SHP77 treated with DMSO at 0.1 percent for 48 hours (cell line): ENCODE measurements around the gene ALOXE3.
"Not testable (repeated sequence)": the region's sequence is repeated elsewhere in the genome, so short reads cannot be mapped to it uniquely, and the experiment has no call there.

ENCODE experiments used
- DNase-seq: peaks from one replicate; lab custom pipeline; 2025; lab: John Stamatoyannopoulos, UW

The ALOXE3 gene

DNA sequence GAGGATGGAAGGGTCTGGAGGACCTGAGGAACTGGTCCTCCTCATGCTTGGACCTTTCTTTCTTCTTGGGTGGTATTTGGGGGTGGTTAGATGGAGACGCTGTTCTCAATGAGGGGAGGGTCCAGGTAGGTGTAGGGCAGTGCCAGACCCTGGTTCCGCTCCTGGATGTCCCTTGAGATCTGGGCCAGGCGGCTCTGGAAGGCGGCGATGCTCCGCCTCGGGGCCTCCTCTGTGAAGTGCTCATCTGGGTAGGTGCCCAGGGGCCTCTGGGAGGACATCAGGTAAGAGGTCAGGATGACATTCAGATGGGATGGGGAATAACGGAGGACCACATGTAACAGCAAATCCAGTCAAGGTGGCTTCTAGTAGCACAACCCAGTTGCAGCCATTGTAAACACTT, 21.8 kb downstream of the ALOXE3 start:
- no peak for DNase-seq

DNA sequence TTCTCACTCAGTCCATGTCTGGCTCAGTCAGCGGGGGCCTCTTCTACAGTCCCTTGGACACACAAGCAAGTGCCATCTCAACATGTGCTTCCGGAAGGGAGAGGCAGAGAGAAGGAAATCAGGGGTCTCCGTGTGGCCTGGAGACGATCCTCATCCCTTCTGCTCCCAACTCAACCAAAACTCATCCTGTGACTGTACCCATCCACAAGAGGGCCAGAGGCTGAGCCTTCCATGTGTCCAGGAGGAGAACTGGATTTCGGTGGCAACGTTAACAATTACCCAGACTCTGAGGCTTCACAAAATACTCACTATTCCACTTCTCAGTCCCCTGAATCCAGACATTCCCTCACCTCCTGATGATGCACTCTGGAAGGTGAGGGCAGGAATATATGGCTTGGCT, 23.0 kb downstream of the ALOXE3 start:
- no peak for DNase-seq

GRCh38 chr17:8091033-8091687, 27.2 kb downstream of the ALOXE3 start:
- DNase-seq = no peak

- DNase-seq = no peak
Measured at GRCh38 chr17:8089728-8090127, 28.6 kb downstream of the ALOXE3 start.

DNA sequence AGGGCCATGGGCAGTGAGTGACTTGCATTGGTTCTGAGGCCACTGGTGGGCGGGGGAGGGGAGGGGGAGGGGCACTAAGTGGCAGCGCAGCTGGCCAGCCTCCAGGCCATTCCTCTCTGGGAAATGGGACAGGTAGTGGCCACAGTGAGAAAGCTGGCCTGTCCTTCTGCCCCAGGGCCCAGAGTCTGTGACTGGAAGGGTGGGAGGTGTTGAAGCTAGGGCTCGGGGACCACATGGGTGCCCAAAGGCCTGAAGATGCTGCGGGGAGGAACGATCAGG, 30.4 kb downstream of the ALOXE3 start:
- DNase-seq = no peak

DNA sequence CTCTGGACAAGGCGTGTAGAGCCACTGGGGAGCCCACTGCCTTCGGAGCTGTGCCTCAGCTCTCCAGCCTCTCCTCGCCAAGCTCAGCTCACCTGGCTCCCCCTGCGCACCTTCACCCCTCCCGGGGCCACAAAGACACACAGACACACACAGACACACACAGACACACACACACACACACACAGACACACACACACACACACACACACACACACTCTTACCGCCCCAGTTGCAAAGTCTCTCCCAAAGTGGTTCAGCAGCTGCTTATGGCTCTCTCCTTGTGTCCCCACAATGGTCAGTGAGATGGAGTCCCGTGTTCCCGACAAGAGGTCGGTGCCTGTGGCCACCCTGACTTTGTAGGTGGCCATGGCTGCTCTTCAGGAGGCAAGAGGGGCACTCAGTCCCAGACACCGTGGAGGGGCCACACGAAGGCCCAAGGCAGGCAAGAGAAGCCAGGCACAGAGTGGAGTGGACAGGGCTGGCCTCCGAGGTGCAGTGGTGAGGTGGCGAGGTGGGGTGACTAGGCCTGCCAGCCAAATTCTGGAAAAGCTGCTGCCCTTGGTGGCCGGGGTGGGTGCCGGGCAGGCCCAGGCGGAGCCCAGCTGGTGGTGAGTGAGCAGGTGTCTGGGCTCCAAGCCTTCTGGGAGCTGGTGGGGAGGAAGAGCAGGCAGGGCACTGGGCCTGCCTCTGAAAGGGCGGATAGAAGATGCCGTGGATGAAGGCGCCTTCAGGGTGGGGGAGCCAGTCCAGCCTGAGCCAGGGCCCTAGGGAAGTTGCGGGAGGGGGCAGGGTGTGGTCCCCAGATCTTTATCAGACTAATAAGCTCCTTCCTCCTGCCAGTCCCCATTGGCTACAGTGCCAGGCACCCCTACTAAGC, 31.0 kb downstream of the ALOXE3 start, which contains the start of gene ALOX12B:
Gene ALOX12B, minus strand, starts transcription at position 642 of the 877 bp plus-strand sequence. Its CDS starts 274 bp downstream, at position 368.
- DNase-seq = peak; percentile 40

GRCh38 chr17:8084250-8084649, 34.1 kb downstream of the ALOXE3 start:
- DNase-seq = no peak

GRCh38 chr17:8082292-8082691, 36.0 kb downstream of the ALOXE3 start:
- DNase-seq = no peak

- no peak for DNase-seq
Measured at GRCh38 chr17:8081876-8082275, 36.4 kb downstream of the ALOXE3 start.

DNA sequence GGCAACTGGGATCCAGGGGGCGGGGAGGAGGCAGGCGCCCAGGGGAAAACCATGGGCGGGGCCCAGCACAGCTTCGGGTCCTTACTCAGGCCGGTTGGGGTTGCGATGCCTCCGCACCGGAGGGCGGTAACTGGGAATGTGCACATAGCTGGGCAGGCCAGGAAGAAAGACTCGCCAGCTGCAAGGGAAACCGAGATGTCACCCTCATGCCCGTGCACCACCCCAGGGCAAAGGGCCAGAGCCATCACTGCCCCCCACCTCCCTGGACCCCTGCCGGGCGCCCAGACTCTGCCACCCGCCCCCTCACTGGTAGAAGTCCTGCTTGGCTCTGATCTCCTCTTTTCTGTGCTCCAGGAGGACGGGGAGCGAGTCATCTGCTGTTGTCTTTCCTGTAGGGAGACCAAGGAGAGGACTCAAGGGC, 37.5 kb downstream of the ALOXE3 start:
- no peak for DNase-seq

GRCh38 chr17:8080208-8080798, 38.0 kb downstream of the ALOXE3 start:
- no peak for DNase-seq

DNA sequence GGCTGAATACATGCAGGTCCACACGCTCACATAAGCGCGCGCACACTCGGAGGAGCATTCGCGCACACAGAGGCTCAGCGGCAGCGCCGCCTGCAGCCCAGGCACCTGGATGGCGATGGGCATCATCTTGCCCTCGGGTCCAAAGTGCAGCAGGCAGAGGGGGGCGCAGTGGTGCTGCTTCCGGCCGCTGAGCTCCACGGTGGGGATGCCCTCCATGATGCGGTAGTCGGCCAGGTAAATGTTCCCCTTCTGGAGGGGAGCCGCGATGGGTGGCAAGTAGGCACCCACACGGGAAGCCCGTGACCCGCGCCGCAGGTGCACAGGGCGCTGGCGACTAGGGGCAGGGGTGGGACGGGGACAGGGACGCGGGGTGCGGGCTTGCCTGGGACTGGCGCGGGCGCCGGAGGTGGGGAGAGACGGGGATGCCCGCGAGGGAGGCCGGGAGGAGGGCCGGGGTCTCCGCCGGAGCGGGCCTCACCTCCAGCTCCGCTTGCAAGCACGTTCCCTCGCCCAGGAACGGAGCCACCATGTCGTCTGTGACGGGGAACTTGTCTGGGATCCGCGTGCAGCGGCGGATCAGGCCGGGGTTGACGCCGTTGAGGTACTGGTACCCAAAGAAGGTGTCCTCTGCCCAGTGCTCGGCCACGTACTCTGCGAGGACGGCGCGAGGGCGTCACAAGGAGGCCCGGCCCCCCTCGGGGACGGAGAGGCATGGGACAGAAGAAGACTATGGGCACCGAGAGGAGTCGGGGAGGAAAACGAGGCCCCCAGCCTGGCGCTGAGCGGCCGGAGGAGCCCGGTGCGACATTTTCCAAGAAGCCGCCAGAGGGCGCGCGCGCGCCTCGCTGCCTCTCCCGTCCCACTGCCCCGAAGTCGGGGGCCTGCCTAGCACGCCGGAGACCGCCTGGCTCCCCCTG, 38.8 kb downstream of the ALOXE3 start:
- peak; percentile 85 for DNase-seq

DNA sequence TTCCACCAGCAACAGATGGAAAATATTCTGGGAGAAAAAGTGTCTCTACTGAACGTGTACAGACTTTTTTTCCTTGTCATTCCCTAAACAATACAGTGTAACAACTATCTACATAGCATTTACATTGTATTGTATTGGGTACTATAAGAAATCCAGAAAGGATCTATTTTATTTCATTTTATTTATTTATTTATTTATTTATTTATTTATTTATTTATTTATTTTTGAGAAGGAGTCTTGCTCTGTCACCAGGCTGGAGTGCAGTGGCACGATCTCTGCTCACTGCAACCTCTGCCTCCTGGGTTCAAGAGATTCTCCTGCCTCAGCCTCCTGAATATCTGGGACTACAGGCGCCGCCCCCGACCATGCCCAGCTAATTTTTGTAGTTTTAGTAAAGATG, 40.4 kb downstream of the ALOXE3 start:
- DNase-seq = not testable (repeated sequence)

GRCh38 chr17:8076502-8077266, 41.6 kb downstream of the ALOXE3 start:
- DNase-seq = no peak

GRCh38 chr17:8075574-8076342, 42.6 kb downstream of the ALOXE3 start:
- no peak for DNase-seq

DNA sequence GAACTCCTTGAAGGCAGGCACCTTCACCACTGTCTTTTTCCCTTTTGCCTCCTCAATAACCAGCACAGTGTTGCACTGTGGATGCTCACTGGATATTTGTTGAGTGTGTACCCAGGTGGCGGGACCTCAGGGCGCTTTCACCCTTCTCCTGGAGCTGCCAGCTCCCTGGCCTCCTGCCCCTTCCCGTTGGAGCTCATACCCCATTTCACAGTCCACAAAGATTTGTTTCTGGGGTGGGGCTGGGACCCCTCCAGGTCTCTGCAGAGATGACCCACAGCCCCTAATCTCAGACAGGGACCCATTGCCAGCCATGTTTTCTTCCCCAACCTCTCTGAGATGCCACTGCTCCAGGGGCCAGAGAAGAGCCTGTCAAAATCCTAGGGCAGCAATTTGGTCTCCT, 43.2 kb downstream of the ALOXE3 start:
- no peak for DNase-seq

DNA sequence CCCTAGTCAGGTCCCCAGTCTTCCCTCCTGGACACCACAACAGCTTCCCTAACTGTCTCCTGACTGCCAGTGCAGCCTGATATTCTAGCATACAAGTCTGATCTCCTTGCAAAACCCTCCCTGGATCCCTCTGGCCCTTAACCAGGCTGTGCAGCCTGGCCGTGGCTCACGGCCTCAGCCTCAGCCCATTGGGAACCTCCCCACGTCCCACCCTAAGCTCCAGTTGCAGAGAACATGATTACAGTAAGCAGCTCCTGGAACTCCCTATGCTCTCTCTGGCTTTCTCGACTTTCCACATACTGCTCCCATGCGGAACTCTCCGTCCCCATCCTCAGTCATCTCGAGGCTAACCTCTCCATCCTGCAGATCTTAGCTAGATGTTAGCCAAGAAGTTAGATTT, 43.8 kb downstream of the ALOXE3 start:
- no peak for DNase-seq

- DNase-seq = peak; percentile 64
Measured at GRCh38 chr17:8073627-8074484, 44.5 kb downstream of the ALOXE3 start.

GRCh38 chr17:8072729-8073461, 45.4 kb downstream of the ALOXE3 start:
- DNase-seq = no peak
